HCT116 (cell line): ENCODE measurements around the gene ZNF333.

ENCODE experiments used
- ATF3 ChIP-seq: IDR thresholded peaks from 2 replicates; pipeline ENCODE4 v1.6.1; 2012
- CBX3 ChIP-seq: IDR thresholded peaks from 2 replicates; pipeline ENCODE4 v1.6.1; 2012; ENCODE audit warnings: low read depth
- CEBPB ChIP-seq: IDR thresholded peaks from 2 replicates; pipeline ENCODE4 v1.6.1; 2012; ENCODE audit warnings: low read depth
- CTCF ChIP-seq, 3 experiments: fragments of 200-600 bp in 1 of 3; sonication (generic) in 1 of 3; IDR thresholded peaks in 2 of 3; conservative IDR thresholded peaks in 1 of 3; 2 replicates each; pipeline ENCODE4 v1.5.1; 2012 to 2017; ENCODE audit warnings: low read depth in 2 of 3, low read length in 2 of 3, antibody characterized with exemption in 1 of 3, borderline replicate concordance in 1 of 3, control low read depth in 1 of 3, mild to moderate bottlenecking in 1 of 3, mixed read lengths in 1 of 3, mixed run types in 1 of 3, moderate library complexity in 1 of 3; ENCODE audit not compliant: insufficient read depth in 1 of 3
- EZH2 ChIP-seq: fragments of 200-600 bp; sonication (generic); IDR thresholded peaks from 2 replicates; pipeline ENCODE4 v1.6.1; 2017; ENCODE audit warnings: antibody characterized with exemption, mixed run types
- POLR2A ChIP-seq: IDR thresholded peaks from 2 replicates; pipeline ENCODE4 v1.7.0; 2011; ENCODE audit warnings: borderline replicate concordance; ENCODE audit not compliant: insufficient read depth, insufficient read length; ENCODE audit errors: extremely low read depth
- POLR2AphosphoS5 ChIP-seq: IDR thresholded peaks from 2 replicates; pipeline ENCODE4 v1.6.1; 2011; ENCODE audit warnings: mild to moderate bottlenecking, low read depth, low read length, moderate library complexity
- REST ChIP-seq: IDR thresholded peaks from 2 replicates; pipeline ENCODE4 v1.6.1; 2012; ENCODE audit warnings: low read depth
- SRF ChIP-seq: IDR thresholded peaks from 2 replicates; pipeline ENCODE4 v1.6.1; 2012; ENCODE audit warnings: low read depth
- ZNF274 ChIP-seq: fragments of 200-500 bp; sonication (Bioruptor generic); IDR thresholded peaks from 2 replicates; pipeline ENCODE4 v1.6.1; 2014; ENCODE audit warnings: mild to moderate bottlenecking, low read depth, low read length, inconsistent platforms

GRCh38 chr19:14735915-14736314 lies 46.1 kb downstream of the ZNF333 start:
- TF ChIP-seq CTCF (IDR thresholded peaks at IDR 0.05 in 2 of 3, conservative IDR thresholded peaks at IDR 0.05 in 1 of 3; ENCODE audit: borderline replicate concordance in 1 of 3, insufficient read depth in 1 of 3, low read depth in 2 of 3, low read length in 2 of 3) (no peak), POLR2AphosphoS5 (no peak), SRF (no peak), CBX3 (no peak), EZH2 (no peak), POLR2A (no peak), ATF3 (no peak), REST (no peak), CEBPB (no peak), ZNF274 (no peak)
